SK-N-MC (cell line): ENCODE data around the gene SHROOM3.

Experiments
- DNase-seq: peaks from one replicate; pipeline ENCODE4 v3.0.0-alpha.2; 2011; ENCODE audit warnings: low read depth, low spot score
- H3K27ac ChIP-seq: fragments of 200-600 bp; sonication (generic); 2 replicates; pipeline ENCODE4 v1.5.1; 2016; ENCODE audit warnings: mixed run types
- H3K36me3 ChIP-seq: fragments of 200-600 bp; sonication (generic); 2 replicates; pipeline ENCODE4 v1.6.1; 2017; ENCODE audit warnings: antibody characterized with exemption, low read length, mixed read lengths; ENCODE audit not compliant: insufficient read depth
- H3K4me3 ChIP-seq: fragments of 200-600 bp; sonication (generic); 2 replicates; pipeline ENCODE4 v1.5.1; 2016
- H3K9ac ChIP-seq: fragments of 200-600 bp; sonication (generic); 2 replicates; pipeline ENCODE4 v1.8.0; 2017; ENCODE audit warnings: mixed run types, mixed read lengths; ENCODE audit not compliant: insufficient read length
- H3K9me3 ChIP-seq: fragments of 200-600 bp; sonication (generic); 2 replicates; pipeline ENCODE4 v1.6.1; 2017; ENCODE audit warnings: low read depth, mild to moderate bottlenecking, antibody characterized with exemption, low read length, moderate library complexity, mixed read lengths
- EZH2 ChIP-seq: fragments of 200-600 bp; sonication (generic); IDR thresholded peaks from one replicate; pipeline ENCODE4 v1.6.1; 2017; ENCODE audit warnings: antibody characterized with exemption
- FOXP2 ChIP-seq: optimal IDR thresholded peaks from 2 replicates; pipeline ENCODE3; 2011; ENCODE audit warnings: mild to moderate bottlenecking, moderate library complexity; ENCODE audit not compliant: insufficient read depth; ENCODE audit errors: extremely low read length, control extremely low read depth
- POLR2AphosphoS5 ChIP-seq: IDR thresholded peaks from 2 replicates; pipeline ENCODE4 v1.6.1; 2012; ENCODE audit warnings: mild to moderate bottlenecking, low read depth, low read length, borderline replicate concordance

Gene SHROOM3

GRCh38 chr4:76745240-76745639 lies 310.2 kb downstream of the SHROOM3 start:
- TF ChIP-seq POLR2AphosphoS5: no peak
- TF ChIP-seq FOXP2: no peak
- TF ChIP-seq EZH2: no peak
- H3K27ac ChIP-seq: no peak overlapping the region
- H3K9me3 ChIP-seq: no peaks in the 10 kb centered on the region
- no peak overlapping the region for H3K4me3 ChIP-seq
- no peaks in the 10 kb centered on the region for H3K36me3 ChIP-seq
- DNase-seq: no peak
- H3K9ac ChIP-seq: no peak overlapping the region

GRCh38 chr4:76747563-76747962 lies 312.5 kb downstream of the SHROOM3 start:
- H3K36me3 ChIP-seq: no peaks in the 10 kb centered on the region
- no peak for DNase-seq
- no peak overlapping the region for H3K4me3 ChIP-seq
- H3K27ac ChIP-seq: no peak overlapping the region
- H3K9me3 ChIP-seq: no peaks in the 10 kb centered on the region; the same call in 1 of the 2 replicates
- no peak overlapping the region for H3K9ac ChIP-seq
- TF ChIP-seq POLR2AphosphoS5 (no peak), EZH2 (no peak), FOXP2 (no peak)

- Histone ChIP-seq H3K9ac (no peak overlapping the region), H3K36me3 (no peaks in the 10 kb centered on the region), H3K9me3 (no peaks in the 10 kb centered on the region; the same call in 1 of the 2 replicates), H3K4me3 (no peak overlapping the region), H3K27ac (no peak overlapping the region)
- TF ChIP-seq EZH2 (no peak), FOXP2 (no peak), POLR2AphosphoS5 (no peak)
- no peak for DNase-seq
These were observed 313.6 kb downstream of the SHROOM3 start for GRCh38 chr4:76748649-76749048.

- H3K36me3 ChIP-seq: no peaks in the 10 kb centered on the region
- no peak overlapping the region for H3K9ac ChIP-seq
- no peak overlapping the region for H3K4me3 ChIP-seq
- no peak for DNase-seq
- no peaks in the 10 kb centered on the region; the same call in 1 of the 2 replicates for H3K9me3 ChIP-seq
- TF ChIP-seq POLR2AphosphoS5: no peak
- no peak for TF ChIP-seq FOXP2
- no peak for TF ChIP-seq EZH2
- H3K27ac ChIP-seq: no peak overlapping the region
These were observed 314.3 kb downstream of the SHROOM3 start for GRCh38 chr4:76749355-76749754.

GRCh38 chr4:76750716-76751115 lies 315.7 kb downstream of the SHROOM3 start:
- no peak overlapping the region for H3K4me3 ChIP-seq
- no peaks in the 10 kb centered on the region for H3K36me3 ChIP-seq
- H3K27ac ChIP-seq: no peak overlapping the region
- H3K9me3 ChIP-seq: no peaks in the 10 kb centered on the region; the same call in 1 of the 2 replicates
- no peak for DNase-seq
- TF ChIP-seq FOXP2: no peak
- TF ChIP-seq POLR2AphosphoS5: no peak
- TF ChIP-seq EZH2: no peak
- H3K9ac ChIP-seq: no peak overlapping the region

- TF ChIP-seq EZH2 (no peak), FOXP2 (no peak), POLR2AphosphoS5 (no peak)
- H3K4me3 ChIP-seq: no peak overlapping the region
- no peak for DNase-seq
- no peaks in the 10 kb centered on the region; the same call in 1 of the 2 replicates for H3K9me3 ChIP-seq
- H3K27ac ChIP-seq: no peak overlapping the region
- no peaks in the 10 kb centered on the region for H3K36me3 ChIP-seq
- no peak overlapping the region for H3K9ac ChIP-seq
These were observed 316.7 kb downstream of the SHROOM3 start for GRCh38 chr4:76751612-76752343.

GRCh38 chr4:76752861-76753501 lies 318.0 kb downstream of the SHROOM3 start:
- no peak for TF ChIP-seq FOXP2
- no peak for TF ChIP-seq POLR2AphosphoS5
- no peak for TF ChIP-seq EZH2
- DNase-seq: no peak
- peak overlapping the region; percentile 4; the same call in 1 of the 2 replicates for H3K27ac ChIP-seq
- peak overlapping the region; percentile 54 for H3K4me3 ChIP-seq
- H3K9ac ChIP-seq: no peak overlapping the region
- no peaks in the 10 kb centered on the region; the same call in 1 of the 2 replicates for H3K9me3 ChIP-seq
- H3K36me3 ChIP-seq: no peaks in the 10 kb centered on the region

- Histone ChIP-seq H3K9me3 (no peaks in the 10 kb centered on the region; the same call in 1 of the 2 replicates), H3K36me3 (no peaks in the 10 kb centered on the region), H3K4me3 (peak overlapping the region; percentile 54), H3K9ac (no peak overlapping the region), H3K27ac (peak overlapping the region; percentile 4; the same call in 1 of the 2 replicates)
- TF ChIP-seq EZH2: no peak
- TF ChIP-seq POLR2AphosphoS5: no peak
- no peak for TF ChIP-seq FOXP2
- DNase-seq: no peak
These were observed 318.8 kb downstream of the SHROOM3 start for GRCh38 chr4:76753814-76754213.
